Prostate gland (tissue), 2 donors: ENCODE measurements around the gene VPS29. TPM values are rescaled to one million over a fixed set of nuclear protein-coding genes. Genes with fewer than 3 reads are reported as not detected.

Experiments used
- DNase-seq: peaks from one replicate; pipeline ENCODE4 v3.0.0-alpha.2; 2019; ENCODE audit warnings: low spot score
- H3K27ac ChIP-seq, 2 donors: fragments of 200-600 bp; sonication (generic); 2 replicates each; pipeline ENCODE4 v1.5.1; 2017 to 2019
- H3K27me3 ChIP-seq: fragments of 200-600 bp; sonication (generic); replicated peaks from 2 replicates; pipeline ENCODE4 v1.5.1; 2019; ENCODE audit not compliant: insufficient read depth
- H3K36me3 ChIP-seq, 2 donors: fragments of 200-600 bp; sonication (generic); 1 replicate in 1 of 2; 2 replicates in 1 of 2; pipeline versions ENCODE4 v1.5.1 to v1.8.1; 2017 to 2019
- H3K4me1 ChIP-seq: fragments of 200-600 bp; sonication (generic); replicated peaks from 2 replicates; pipeline ENCODE4 v1.5.1; 2019
- H3K4me3 ChIP-seq, 2 donors: fragments of 200-600 bp; sonication (generic); 2 replicates each; pipeline ENCODE4 v1.5.1; 2017 to 2019
- H3K9me3 ChIP-seq: fragments of 200-600 bp; sonication (generic); 2 replicates; pipeline ENCODE4 v1.5.1; 2017
- CTCF ChIP-seq, 4 experiments: fragments of 200-600 bp in 2 of 4; fragments of 450-650 bp in 2 of 4; sonication (generic) in 2 of 4; IDR thresholded peaks; 1 replicate in 3 of 4; 2 replicates in 1 of 4; pipeline ENCODE4 v1.5.1; 2016 to 2019; ENCODE audit warnings: antibody characterized with exemption in 4 of 4, mild to moderate bottlenecking in 2 of 4, moderate library complexity in 2 of 4
- POLR2A ChIP-seq: fragments of 450-650 bp; IDR thresholded peaks from one replicate; pipeline ENCODE4 v1.6.1; 2016; ENCODE audit warnings: antibody characterized with exemption, mild to moderate bottlenecking
- POLR2AphosphoS5 ChIP-seq: sonication (generic); formaldehyde crosslinking; IDR thresholded peaks from one replicate; pipeline ENCODE4 v1.6.1; 2017; ENCODE audit warnings: antibody characterized with exemption
- WGBS: methylation state at CpG from one replicate; pipeline ENCODE4 v1.1.5; 2018; 5-methylcytosine and 5-hydroxymethylcytosine counted together
- intact Hi-C: fragments of 100-400 bp; cut with DNase I; formaldehyde crosslinking; loops from one replicate; pipeline ENCODE4 v1.14.2; 2022
- total RNA-seq, 2 donors: library from RNA; depleted of rRNA; stranded (reverse); fragments of >200 nt; gene quantifications; one replicate each; pipeline ENCODE4 v1.1.0, GENCODE V29; 2016

VPS29 gene
- total RNA-seq, 2 donors from 2014 or later: 60.5 to 89.8 TPM

GRCh38 chr12:110503432-110503831 is 1.5 kb upstream of the VPS29 start:
- Histone ChIP-seq H3K36me3 (no peaks in the 10 kb centered on the region), H3K27ac (no peak overlapping the region), H3K9me3 (no peaks in the 10 kb centered on the region), H3K4me3 (no peak overlapping the region), H3K27me3 (no peaks in the 10 kb centered on the region), H3K4me1 (no peaks in the 10 kb centered on the region)
- intact Hi-C loops: loop anchor here (5.0 kb wide), 1 partner anchor 36 kb away; the partner anchor contains the start of genes FAM216A and GPN3
- no peak for TF ChIP-seq POLR2A
- no peak for TF ChIP-seq CTCF (IDR thresholded peaks at IDR 0.05)
- no peak for TF ChIP-seq POLR2AphosphoS5
- DNase-seq: no peak
- WGBS: 73% methylated on average over 1 of the region's 1 CpG

- WGBS: under 1% methylated on average over 17 of the region's 17 CpGs
- Histone ChIP-seq H3K9me3 (no peaks in the 10 kb centered on the region), H3K4me1 (no peaks in the 10 kb centered on the region), H3K27me3 (no peaks in the 10 kb centered on the region), H3K4me3 (peak overlapping the region; percentile 70 to 93), H3K27ac (peak overlapping the region; percentile 84 to 92), H3K36me3 (no peaks in the 10 kb centered on the region)
- no peak for TF ChIP-seq POLR2A
- TF ChIP-seq CTCF (IDR thresholded peaks at IDR 0.05): no peak
- TF ChIP-seq POLR2AphosphoS5: no peak
- peak; percentile 49 for DNase-seq
- intact Hi-C loops: loop anchor here (5.0 kb wide), 1 partner anchor 34 kb away; the partner anchor contains the start of genes FAM216A and GPN3
Measured at GRCh38 chr12:110501399-110501751, 536 bp downstream of the VPS29 start.

DNA sequence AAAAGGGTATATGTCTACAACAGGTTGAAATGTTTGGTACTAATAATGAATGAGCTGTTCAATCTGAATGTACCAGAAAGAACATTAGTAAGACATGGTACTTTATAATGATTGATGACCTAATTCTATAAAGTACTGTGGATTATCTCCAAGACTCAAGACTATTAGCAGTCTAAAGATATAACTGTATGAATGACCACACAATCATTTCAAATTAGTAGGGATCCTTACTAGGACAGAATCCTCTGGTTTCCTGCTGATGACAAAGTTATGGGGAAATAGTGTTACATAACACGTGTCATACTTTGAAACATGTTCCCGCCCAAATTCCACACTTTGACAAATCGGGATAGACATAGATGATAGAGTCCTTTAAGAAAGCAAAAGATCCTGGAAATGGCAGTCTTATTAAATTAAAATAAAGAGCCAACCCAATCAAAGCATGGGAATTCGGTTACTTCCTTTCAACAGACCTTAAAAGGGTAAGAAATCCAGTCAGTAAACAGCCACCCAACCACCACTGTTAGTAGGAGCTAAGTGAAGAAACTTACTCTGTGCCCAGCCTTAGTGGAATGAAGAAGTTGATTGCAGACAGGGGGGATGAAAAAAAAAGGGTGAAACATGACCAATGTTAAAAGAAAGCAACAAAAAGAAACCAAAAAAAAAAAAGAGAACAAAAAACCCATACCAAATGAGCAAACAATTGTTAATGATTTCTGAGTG is 2.8 kb downstream of the VPS29 start:
- Histone ChIP-seq H3K27me3 (no peaks in the 10 kb centered on the region), H3K36me3 (no peaks in the 10 kb centered on the region), H3K9me3 (no peaks in the 10 kb centered on the region), H3K4me3 (no peak overlapping the region), H3K4me1 (no peaks in the 10 kb centered on the region), H3K27ac (no peak overlapping the region)
- DNase-seq: no peak
- 69% methylated on average over 4 of the region's 4 CpGs for WGBS
- TF ChIP-seq CTCF (IDR thresholded peaks at IDR 0.05): no peak
- TF ChIP-seq POLR2A: no peak
- TF ChIP-seq POLR2AphosphoS5: no peak
- intact Hi-C loops: no loop called here

DNA sequence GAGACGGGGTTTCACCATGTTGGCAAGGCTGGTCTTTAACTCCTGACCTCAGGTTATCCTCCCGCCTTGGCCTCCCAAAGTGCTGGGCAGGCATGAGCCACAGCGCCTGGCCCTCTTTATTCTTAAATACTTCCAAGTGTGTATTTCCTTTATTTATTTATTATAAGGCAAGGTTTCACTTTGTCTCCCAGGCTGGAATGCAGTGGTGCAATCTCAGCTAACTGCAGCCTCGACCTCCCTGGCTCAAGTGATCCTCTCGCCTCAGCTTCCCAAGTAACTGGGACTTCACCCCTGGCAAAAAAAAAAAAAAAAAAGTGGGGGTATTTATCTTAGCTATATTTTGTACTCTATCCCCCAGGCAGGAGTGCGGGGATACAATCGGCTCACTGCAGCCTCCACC is 26.5 kb downstream of the VPS29 start:
- H3K27ac ChIP-seq: no peak overlapping the region
- no peaks in the 10 kb centered on the region for H3K4me1 ChIP-seq
- intact Hi-C loops: no loop called here
- no peak for DNase-seq
- no peaks in the 10 kb centered on the region for H3K36me3 ChIP-seq
- 95% methylated on average over 7 of the region's 7 CpGs for WGBS
- no peaks in the 10 kb centered on the region for H3K27me3 ChIP-seq
- TF ChIP-seq CTCF (IDR thresholded peaks at IDR 0.05) (no peak), POLR2A (no peak), POLR2AphosphoS5 (no peak)
- H3K4me3 ChIP-seq: no peak overlapping the region
- H3K9me3 ChIP-seq: no peaks in the 10 kb centered on the region
